A172 (cell line): ENCODE data around the gene GPRC5A. TPM values are rescaled to one million over a fixed set of nuclear protein-coding genes. Genes with fewer than 3 reads are reported as not detected.
"Not testable (repeated sequence)": the region's sequence is repeated elsewhere in the genome, so short reads cannot be mapped to it uniquely, and the experiment has no call there.

Experiments used
- DNase-seq: peaks from one replicate; pipeline ENCODE4 v3.0.0-alpha.2; 2015; ENCODE audit warnings: low spot score
- total RNA-seq: library from RNA; depleted of rRNA; stranded (reverse); fragments of >200 nt; shearing (Covaris generic); gene quantifications from 2 replicates; pipeline ENCODE4 v1.2.3, GENCODE V29; 2014; rRNA removed

GPRC5A gene, protein sequence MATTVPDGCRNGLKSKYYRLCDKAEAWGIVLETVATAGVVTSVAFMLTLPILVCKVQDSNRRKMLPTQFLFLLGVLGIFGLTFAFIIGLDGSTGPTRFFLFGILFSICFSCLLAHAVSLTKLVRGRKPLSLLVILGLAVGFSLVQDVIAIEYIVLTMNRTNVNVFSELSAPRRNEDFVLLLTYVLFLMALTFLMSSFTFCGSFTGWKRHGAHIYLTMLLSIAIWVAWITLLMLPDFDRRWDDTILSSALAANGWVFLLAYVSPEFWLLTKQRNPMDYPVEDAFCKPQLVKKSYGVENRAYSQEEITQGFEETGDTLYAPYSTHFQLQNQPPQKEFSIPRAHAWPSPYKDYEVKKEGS
- 30.0 and 53.5 TPM in 2 replicates for total RNA-seq

DNA sequence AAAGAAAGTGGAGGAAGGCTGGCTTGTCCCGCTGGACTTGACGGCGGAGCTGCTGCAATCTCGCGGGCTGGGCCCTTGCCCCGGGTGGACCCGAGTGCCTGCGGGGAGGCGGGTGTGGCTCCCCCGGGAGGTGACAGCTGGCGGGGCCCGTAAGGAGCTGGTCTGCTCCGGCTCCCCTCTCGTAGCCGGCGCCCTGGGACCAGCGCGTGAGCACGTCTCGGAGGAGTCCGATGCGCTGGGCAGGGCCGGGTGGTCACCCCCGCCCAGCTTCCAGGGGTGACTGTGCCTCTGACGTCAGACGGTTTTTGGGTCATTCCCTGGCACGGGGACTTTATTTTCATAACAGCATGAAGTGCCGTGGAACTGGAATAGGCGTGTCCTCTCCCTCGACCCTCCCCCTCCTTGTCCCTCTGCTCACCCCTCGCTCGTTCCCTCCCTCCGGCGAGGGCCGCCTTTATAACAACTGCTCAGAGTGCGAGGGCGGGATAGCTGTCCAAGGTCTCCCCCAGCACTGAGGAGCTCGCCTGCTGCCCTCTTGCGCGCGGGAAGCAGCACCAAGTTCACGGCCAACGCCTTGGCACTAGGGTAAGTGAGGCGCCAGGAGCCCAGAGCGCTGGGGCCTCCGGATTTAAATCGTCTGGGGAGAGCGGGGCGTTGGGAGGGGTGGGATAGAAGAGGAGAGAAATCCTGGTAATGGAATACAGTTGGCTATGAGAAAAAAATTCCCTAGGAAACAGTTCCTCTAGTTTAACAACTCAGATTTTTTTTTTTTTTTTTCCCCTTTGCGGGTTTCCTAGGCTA, at the start of gene GPRC5A:
GPRC5A (plus strand) TSS at position 483 of the 801 bp plus-strand sequence. CDS start 16,688 bp downstream, outside the sequence.
- DNase-seq = peak; percentile 94

DNA sequence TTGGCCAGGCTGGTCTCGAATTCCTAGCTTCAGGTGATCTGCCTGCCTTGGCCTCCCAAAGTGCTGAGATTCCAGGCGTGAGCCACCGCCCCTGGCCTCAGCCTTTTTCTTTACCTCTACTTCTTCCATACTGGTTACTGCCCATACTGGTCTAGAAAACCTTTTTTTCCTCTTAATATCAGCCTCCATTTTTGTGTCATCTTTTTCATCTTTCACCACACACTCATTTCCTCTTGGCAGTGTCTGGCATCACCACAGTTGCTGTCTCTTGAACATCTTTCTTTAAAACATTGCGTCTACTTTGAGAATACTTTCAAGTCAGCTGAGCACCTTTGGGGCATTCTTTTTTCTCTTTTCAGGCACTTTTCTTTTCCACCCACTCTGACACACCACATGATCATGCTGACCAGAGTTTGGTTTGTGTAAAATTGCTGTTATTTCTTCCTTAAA, 45.5 kb upstream of the GPRC5A start:
- DNase-seq = no peak

DNA sequence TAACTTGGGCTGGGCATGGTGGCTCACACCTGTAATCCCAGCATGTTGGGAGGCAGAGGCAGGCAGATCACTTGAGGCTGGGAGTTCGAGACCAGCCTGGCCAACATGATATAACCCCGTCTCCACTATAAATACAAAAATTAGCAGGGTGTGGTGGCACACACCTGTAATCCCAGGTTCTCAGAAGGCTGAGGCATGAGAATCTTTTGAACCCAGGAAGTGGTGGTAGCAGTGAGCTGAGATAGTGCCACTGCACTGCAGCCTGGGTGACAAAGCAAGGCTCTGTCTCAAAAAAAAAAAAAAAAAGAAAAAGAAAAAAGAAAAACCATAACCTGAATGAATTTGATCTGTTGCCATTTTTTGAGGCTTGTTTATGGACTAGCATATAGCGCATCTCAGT, 44.6 kb upstream of the GPRC5A start:
- not testable (repeated sequence) for DNase-seq

DNA sequence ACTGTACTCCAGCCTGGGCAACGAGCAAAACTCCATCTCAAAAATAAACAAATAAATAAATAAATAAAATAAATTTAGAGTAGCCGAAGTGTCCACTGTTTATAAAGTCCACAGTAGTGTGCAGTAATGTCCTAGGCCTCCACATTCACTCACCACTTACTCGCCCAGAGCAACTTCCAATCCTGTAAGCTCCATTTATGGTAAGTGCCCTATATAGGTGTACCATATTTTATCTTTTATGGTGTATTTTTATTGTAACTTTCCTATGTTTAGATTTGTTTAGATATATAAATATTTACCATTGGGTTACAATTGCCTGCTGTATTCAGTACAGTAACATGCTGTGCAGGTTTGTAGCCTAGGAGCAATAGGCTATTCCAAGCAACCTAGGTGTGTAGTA, 37.9 kb upstream of the GPRC5A start:
- DNase-seq = no peak

DNA sequence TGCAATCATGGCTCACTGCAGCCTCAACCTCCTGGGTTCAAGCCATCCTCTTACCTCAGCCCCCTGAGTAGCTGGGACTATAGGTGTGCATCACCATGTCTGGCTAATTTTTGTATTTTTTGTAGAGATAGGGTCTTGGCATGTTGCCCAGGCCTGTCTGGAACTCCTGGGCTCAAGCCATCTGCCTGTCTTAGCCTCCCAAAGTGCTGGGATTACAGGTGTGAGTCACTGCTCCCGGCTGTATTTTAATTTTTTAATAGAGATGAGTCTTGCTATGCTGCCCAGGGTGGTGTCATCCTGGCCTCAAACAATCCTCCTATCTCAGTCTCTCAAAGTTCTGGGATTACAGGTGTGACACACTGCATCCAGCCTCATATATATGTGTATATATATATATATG, 31.7 kb upstream of the GPRC5A start:
- DNase-seq = no peak

DNA sequence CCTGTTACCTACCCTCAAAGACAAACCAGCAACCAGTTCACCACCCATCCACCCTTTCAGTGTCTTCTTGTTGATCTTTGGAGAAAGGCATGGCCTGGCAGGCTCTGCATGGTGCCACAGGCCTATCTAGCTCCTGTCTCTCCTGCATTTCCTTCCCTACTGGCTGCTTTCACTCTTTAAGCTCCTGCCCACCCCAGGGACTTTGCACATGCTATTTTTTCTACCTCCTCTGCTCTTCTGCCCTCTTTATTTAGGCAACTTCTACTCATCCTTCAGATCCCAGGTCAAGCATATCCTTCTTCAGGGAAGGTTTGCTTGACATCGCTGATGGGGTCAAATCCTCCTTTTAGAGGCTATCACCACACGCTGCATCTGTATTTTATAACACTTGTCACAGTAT, 27.1 kb upstream of the GPRC5A start:
- DNase-seq = no peak

DNA sequence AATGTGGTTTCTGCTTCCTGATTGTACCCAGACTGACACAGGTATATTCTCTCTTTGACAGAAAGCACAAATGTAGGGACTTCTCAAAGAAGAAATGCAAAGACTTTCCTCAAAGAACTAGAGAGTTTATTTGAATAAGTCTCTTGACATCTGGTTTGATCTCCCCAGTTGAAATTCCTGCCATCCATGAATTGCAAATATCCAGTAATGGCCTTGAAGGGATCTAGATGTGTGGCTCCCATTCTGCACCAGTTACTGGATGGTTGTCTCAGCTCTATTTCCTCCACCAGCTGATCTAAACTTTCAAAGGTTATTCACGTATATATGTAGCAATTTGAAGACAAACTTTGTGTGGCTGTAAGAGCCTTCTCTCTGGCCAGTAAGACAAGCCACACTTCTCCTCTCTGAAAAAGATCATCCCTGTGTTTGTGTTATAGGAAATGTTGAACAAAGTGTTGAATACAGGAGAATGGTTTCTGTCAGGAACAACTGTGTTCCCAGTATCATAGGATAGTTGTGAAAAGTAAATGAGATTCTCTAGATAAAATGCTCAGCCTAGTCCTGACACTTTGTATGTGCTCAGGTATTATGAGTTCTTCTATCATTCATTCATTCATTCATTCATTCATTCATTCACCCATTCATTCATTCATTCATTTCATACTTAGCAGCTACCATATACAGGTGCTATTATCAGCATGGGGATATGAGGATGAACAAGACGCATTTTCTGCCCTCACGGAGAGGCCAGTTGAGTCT, 22.7 kb upstream of the GPRC5A start:
- no peak for DNase-seq

DNA sequence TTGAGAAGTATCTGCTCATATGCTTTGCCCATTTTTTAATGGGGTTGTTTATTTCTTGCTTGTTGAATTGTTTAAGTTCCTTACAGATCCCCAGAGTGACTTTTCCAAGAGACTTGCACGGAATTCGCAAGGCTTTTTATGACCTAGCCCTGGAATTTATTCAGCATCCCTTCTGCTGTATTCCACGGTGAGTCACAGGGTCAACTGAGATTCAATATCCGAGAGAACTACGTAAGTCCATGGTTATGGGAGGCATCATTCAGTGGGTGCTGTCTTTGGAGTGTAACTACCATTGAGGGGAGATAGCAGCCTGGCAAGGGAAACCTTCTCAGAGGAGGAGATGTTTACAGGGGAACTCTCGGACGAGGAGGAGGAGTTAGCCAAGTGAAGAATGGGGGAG, 20.9 kb upstream of the GPRC5A start:
- DNase-seq = peak; percentile 88

DNA sequence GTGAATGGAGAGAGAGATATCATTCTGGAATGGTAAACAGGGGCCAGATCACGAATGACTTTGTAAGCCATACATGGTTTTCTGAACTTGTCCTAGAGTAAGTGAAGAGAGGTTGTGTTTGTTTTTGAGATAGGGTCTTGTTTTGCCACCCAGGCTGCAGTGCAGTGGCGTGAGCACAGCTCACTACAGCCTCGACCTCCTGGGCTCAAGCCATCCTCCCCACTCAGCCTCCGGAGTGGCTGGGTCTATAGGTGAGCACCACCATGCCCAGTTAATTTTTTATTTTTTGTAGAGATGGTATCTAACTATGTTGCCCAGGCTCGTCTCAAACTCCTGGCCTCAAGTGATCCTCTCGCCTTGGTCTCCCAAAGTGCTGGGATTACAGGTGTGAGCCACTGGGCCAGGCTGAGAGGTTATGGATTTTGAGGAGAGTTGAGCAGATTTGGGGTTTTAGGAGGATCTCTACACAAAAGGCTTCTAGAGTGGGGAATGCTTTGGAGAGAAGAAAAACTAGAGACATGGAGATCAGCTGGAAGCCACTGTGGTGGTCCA, 19.7 kb upstream of the GPRC5A start:
- DNase-seq = no peak

DNA sequence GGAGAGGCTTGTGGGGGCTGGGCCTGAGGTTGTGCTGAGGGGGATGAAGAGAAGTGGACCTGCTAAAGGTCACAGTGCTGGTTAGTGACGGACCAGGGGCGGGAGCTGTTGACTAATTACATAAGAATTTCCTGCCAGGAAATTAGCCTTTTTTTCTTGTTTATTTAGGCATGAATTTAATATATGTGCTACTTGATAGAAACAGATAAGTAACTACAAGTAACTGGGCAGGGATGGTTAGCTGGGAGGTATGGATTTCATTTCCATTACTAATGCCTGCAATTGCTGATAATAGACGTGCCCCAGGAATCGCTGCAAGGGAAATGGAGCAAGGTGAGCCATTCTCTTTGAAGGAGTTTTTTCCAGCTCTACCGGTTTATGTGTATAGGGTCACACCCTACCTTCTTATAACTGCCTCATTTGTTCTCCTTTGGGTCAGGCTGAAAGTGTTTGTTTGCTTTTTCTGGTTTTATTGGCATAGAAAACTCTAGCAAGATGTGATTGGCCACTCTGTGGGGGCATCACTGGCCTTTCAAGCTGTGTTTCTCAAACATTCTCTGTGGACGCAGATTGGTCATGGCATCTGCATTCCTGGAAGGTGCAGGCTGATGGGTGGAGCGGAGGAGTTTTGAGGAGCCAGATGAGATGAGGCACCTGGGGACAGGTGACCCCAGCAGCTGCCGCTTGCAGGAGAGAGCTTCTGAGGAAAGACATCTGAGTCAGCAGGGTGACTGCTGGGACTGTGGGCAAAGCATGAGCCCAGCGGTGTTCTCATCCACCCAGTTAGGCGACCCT, 19.0 kb upstream of the GPRC5A start:
- DNase-seq = peak; percentile 80

DNA sequence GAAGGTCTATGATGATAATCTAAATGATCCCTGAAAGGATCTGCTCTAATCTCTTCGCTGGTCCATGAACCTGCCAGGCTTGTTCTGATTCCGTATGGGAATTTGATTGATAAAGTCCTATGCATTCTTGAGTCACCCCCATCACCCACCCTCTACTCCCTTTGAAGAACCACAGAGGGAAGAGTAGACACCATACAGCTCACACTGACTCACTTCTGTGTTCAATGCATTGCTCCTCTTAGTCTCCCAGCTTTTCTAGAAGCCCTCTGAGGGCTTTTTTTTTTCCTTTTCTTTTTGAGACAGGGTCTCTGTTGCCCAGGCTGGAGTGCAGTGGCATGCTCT, 18.5 kb upstream of the GPRC5A start:
- DNase-seq = peak; percentile 43

DNA sequence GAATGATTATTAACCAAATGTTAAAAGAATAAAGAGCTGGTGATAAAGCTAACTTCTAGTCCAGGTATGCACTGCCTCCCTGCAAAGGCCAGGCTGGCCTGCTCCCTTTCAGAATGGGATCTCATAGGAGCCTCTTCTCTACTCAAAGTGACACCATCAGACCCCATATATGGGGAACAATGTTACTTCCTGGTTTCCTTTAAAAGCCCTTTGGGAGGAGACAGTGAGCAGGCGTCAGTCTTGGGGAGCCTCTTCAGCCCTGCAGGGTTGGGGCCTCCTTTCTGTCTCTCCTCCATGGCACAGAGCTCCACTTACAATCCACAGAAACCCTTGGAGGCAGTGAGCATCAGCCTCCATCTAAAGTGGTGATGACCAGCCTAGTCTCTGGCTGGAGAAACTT, 17.3 kb upstream of the GPRC5A start:
- no peak for DNase-seq

DNA sequence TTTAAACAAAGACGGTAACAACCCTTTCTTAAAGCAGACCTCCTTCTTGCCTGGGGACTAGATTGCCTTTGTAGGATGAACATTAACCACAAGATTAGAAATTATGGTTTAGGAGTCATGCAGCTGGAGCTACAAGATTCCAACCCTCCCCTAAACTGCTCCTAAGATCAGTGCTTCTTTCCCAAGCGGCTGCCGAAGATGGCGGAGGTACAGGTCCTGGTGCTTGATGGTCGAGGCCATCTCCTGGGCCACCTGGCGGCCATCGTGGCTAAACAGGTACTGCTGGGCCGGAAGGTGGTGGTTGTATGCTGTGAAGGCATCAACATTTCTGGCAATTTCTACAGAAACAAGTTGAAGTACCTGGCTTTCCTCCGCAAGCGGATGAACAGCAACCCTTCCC, 16.1 kb upstream of the GPRC5A start:
- DNase-seq = not testable (repeated sequence)

DNA sequence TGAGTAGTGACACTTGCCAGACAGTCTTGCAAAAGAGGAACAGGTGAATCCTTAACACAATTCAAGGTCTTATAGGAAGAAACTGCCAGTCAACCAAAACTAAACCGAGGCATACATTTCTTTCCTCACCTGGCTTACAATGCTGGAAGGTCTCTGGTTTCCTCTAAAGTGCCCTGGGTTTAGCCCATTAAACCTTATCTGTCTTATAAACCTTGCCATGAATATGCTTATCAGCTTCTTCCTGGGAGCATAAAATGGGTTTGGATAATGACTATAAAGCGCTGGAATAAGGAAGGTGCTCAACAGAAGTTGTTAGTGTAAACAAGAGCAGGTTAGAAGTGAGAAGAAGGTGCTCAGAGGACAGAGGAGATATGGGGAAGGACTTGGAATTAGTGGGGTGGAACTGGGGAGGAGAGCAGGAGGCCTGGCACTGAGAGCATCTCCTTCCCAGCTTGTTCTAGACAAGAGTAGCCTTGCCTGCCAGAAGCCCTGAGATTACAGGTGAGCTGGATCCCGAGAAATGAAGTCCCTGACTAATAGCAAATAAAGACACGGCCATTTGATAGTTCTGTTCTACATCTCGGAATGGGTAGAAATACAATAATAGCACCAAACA, 14.1 kb upstream of the GPRC5A start:
- DNase-seq = no peak

DNA sequence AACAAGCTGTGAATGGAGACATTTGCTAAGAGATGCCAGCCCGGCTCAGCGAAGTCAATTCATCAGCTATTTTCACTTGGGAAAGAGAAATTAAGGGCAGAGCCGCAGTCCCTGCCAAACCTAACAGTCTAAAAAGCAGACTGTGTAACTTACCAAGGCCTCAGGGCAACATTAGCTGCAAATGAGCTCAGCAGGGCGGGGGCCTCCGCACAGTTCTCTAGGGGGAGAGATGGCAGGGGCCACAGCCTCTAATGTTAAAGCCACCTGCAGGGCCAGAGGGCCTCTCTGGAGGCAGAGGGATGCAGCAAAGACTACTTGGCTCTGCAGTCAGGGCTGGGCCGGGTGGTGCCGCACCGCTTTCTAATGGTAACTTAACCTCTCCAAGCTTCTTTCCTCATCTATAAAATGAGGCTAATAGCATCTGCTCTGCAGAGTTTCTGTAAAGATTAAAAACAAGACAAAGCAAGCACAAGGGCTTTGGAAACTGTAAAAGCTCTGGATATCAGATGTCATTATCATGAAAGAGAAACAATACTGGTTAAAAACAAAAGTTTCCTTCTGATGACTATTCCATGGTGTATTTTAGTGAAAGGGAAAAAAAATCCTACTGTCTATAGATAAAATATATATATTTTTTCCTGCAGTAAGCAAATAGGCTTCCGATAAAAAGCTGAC, 13.4 kb upstream of the GPRC5A start:
- no peak for DNase-seq

DNA sequence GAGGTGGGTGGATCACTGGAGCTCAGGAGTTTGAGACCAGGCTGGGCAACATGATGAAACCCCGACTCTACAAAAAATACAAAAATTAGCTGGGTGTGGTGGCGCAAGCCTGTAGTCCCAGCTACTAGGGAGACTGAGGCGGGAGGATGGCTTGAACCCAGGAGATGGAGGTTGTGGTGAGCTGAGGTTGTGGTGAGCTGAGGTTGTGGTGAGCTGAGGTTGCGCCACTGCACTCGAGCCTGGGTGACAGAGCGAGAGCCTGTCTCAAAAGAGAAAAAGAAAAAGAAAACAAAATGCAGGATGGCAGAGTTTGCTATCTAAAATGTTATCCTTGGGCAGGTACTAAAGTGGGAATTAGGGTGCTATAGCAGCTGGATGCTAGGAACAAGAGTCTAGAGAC, 10.8 kb upstream of the GPRC5A start:
- DNase-seq = no peak

DNA sequence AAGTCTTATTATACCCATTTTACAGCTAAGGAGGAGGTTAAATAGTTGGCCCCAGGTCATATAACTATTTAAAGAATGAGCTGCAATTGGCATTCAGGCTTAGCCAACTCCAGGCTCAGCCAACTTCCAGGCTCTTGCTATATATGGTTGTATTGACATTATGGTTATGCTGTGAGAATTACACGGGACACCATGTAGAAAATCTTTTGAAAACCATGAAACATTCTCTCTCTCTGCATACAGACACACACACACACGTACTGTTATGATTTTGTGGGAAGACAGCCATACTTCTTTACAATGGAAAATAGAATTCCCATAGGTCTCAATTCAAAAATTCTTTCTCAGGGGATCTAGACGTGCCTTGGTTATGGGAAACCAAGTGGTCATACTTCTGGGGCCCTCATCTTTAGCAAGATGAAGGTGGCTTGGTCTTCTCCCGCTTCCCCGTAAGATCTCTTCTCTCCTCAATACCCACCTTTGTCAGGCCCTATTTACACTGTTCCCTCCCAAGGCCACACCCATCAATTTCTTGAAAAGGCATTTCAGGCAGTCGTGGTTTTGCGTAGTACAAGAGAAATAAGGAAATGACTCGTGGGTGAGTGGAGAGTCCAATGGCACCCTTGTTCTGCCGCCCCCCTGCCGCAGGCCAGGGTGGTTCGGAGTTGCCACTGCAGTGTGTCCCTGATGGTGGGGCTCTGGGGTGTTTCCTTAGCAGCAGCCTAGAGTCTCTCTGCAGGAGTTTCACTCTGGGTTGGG, 10.0 kb upstream of the GPRC5A start:
- DNase-seq = peak; percentile 53

DNA sequence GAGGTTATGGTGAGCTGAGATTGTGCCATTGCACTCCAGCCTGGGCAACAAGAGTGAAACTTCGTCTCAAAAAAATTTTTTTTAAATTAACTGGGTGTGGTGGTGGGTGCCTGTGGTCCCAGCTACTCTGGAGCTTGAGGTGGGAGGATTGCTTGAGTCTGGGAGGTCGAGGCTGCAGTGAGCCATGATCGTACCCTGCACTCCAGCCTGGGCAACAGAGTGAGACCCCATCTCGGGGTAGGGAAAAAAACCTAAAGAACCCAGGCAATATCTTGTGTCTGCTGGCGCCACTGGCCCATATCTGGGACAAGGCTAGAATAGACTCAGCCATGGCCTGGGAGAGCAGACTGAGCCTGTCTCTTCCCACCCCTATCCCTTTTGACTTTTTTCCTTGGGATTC, 9.1 kb upstream of the GPRC5A start:
- no peak for DNase-seq

DNA sequence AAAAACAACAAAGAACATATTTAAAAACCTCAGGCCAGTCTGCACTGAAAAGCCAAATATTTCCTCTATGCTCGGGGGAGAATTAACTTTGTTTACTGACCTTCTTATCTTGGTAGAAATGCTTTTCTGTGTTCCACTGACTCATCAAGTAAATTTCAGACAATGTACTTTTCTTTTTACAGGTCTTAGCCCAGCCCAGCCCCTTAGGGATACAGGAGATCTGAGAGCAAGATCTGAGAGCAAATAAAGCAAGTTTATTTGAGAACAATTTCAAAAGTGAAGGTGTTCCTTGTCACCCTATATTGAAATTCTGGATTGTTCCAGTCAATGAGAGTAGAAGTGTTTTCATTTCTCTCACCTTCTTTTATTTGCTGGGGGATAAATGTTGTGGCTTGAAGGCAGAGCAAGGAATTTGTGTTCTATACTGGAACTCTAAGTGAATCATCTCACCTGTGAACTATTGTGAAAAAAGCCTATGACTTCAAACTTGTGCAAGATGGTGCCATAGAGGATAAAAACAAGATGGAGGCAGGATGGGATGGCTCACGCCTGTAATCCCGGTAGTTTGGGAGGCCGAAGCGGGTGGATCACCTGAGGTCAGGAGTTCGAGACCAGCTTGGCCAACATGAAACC, 7.9 kb upstream of the GPRC5A start:
- peak; percentile 75 for DNase-seq
